ES-I3 (cell line): ENCODE measurements around the gene RNF187.

Source experiments
- H3K36me3 ChIP-seq: 2 replicates; pipeline ENCODE4 v1.6.1; 2013; ENCODE audit warnings: mild to moderate bottlenecking, low read length, control low read depth, moderate library complexity; ENCODE audit not compliant: insufficient read depth
- H3K4me1 ChIP-seq: 2 replicates; pipeline ENCODE4 v1.6.1; 2013; ENCODE audit warnings: mild to moderate bottlenecking, control low read depth, low read length; ENCODE audit not compliant: insufficient read depth
- H3K9ac ChIP-seq: 2 replicates; pipeline ENCODE4 v1.6.1; 2013; ENCODE audit warnings: low read depth, mild to moderate bottlenecking, low read length, moderate library complexity
- H3K9me3 ChIP-seq: 2 replicates; pipeline ENCODE4 v1.6.1; 2013; ENCODE audit warnings: mild to moderate bottlenecking, low read length, moderate library complexity; ENCODE audit not compliant: control insufficient read depth, insufficient read depth

The RNF187 gene

DNA sequence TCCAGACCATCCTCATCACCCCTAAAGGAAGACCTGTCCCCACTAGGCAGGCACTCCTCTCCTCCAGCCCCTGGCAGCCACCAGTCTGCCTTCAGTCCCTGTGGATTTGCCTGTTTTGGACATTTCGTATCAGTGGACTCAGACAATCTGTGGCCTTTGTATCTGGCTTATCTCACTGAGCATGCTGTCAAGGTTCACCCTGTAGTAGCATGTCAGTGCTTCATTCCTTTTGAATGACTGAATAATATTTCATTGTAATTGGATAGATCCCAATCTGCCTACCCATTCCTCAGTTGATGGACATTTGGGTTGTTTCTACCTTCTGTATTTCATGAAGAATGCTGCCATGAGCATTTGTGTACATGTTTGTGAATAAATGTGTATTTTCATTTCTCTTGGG is 32.9 kb upstream of the RNF187 start:
- H3K9me3 ChIP-seq, result no peaks in the 10 kb centered on the region
- H3K9ac ChIP-seq, result no peak overlapping the region
- no peaks in the 10 kb centered on the region for H3K36me3 ChIP-seq
- no peaks in the 10 kb centered on the region for H3K4me1 ChIP-seq

DNA sequence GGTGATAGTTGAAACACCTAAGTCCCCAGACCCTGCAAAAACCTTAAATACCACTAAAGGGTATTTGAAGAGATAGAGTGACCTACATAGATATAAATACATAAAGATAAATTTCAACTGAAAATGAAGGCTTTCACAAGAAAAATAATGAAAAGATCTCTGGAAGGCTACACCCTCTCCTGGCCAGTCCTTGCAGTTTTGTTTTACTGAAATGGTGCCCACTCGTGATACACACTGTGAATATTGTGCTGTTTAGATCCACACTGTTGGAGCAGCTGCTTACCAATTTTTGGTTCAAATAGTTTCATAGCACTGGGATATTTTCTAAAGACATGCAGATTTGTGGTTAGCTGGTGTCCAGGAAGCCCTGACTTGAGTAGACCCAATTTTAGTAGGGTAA is 31.5 kb upstream of the RNF187 start:
- Histone ChIP-seq H3K9me3 (no peaks in the 10 kb centered on the region), H3K4me1 (no peaks in the 10 kb centered on the region), H3K9ac (no peak overlapping the region), H3K36me3 (no peaks in the 10 kb centered on the region)

- Histone ChIP-seq H3K9me3 (no peaks in the 10 kb centered on the region), H3K4me1 (no peaks in the 10 kb centered on the region), H3K9ac (peak overlapping the region; percentile 56), H3K36me3 (no peaks in the 10 kb centered on the region)
Measured at GRCh38 chr1:228456252-228457016, 30.7 kb upstream of the RNF187 start.

DNA sequence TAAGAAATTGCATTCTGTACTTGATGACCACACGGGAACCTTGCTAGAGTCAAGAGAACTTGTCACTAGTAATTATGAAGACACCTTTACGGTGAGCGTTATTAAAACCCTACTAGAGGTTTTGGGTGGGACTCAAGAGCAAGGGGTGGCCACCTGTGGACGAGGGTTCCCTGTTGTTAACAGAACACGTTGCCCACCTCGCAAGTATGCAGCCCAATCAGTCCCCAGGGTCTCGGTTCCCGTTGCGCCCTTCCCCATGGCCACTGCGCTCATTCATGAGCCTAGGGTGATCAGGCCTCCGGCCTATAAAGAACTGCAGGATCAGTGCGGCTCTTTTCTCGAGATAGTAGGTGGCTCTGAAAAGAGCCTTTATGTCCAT is 30.2 kb upstream of the RNF187 start:
- Histone ChIP-seq H3K9ac (peak overlapping the region; percentile 56), H3K36me3 (no peaks in the 10 kb centered on the region), H3K4me1 (no peaks in the 10 kb centered on the region), H3K9me3 (no peaks in the 10 kb centered on the region)

DNA sequence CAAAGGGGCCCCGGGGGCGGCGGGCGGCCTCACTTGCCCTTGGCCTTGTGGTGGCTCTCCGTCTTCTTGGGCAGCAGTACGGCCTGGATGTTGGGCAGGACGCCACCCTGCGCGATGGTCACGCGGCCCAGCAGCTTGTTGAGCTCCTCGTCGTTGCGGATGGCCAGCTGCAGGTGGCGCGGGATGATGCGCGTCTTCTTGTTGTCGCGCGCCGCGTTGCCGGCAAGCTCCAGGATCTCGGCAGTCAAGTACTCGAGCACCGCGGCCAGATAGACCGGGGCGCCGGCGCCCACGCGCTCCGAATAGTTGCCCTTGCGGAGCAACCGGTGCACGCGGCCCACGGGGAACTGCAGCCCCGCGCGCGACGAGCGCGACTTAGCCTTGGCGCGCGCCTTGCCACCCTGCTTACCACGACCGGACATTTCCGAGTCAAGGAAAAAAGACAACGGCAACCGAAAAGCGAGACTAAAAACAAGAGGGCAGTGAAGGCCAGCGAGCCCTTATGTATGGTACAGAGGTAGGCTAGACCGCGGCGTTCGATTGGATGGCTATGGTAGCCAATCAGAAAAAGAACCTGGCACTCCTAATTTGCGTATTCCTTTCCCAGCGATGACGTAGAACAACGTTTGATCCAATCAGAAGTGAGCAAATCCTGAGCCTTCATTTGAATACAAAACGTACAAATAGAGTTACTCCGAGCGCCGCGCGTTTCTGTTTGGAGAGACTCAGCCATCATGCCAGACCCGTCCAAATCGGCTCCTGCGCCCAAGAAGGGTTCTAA is 29.6 kb upstream of the RNF187 start:
- no peaks in the 10 kb centered on the region for H3K9me3 ChIP-seq
- H3K4me1 ChIP-seq, result no peaks in the 10 kb centered on the region
- H3K36me3 ChIP-seq, result no peaks in the 10 kb centered on the region
- H3K9ac ChIP-seq, result peak overlapping the region; percentile 71

- H3K36me3 ChIP-seq, result no peaks in the 10 kb centered on the region
- H3K4me1 ChIP-seq, result no peaks in the 10 kb centered on the region
- H3K9me3 ChIP-seq, result no peaks in the 10 kb centered on the region
- H3K9ac ChIP-seq, result peak overlapping the region; percentile 71; the same call in 1 of the 2 replicates
Measured at GRCh38 chr1:228459091-228459993, 27.8 kb upstream of the RNF187 start.

DNA sequence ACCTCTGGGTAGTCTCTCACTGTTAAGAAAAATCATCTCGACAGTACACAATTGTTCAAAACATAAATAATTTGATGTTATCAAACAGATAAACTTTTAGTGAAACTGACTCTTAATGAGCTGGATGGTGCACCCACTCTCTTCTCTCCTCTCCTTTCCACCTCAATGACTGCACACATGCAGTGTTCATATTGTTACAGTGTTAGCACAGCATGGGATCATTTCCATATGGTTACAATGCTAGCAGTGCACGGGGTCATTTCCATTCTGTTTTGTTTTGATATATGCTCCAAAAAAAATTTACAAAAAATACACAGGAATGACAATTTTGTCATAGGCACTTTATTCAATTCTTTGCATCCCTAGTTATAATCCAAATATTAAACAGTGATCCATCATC is 26.4 kb upstream of the RNF187 start:
- Histone ChIP-seq H3K9ac (no peak overlapping the region), H3K9me3 (no peaks in the 10 kb centered on the region), H3K4me1 (no peaks in the 10 kb centered on the region), H3K36me3 (no peaks in the 10 kb centered on the region)

DNA sequence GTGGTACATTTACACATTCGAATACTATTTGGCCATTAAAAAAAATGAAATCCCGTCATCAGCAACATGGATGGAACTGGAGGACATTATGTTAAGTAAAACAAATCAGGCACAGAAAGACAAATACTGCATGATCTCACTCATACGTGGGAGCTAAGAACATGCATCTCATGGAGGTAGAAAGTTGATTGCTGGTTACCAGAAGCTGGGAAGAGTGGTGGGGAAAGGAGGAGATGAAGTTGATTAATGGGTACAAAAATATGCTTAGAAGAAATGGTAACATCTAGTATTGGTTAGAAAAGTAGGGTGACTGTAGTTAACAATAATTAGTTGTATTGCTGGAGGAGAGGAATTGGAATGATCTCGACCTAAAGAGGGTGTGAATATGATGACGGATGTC is 24.6 kb upstream of the RNF187 start:
- no peaks in the 10 kb centered on the region for H3K9me3 ChIP-seq
- no peaks in the 10 kb centered on the region for H3K4me1 ChIP-seq
- no peak overlapping the region for H3K9ac ChIP-seq
- H3K36me3 ChIP-seq, result no peaks in the 10 kb centered on the region

DNA sequence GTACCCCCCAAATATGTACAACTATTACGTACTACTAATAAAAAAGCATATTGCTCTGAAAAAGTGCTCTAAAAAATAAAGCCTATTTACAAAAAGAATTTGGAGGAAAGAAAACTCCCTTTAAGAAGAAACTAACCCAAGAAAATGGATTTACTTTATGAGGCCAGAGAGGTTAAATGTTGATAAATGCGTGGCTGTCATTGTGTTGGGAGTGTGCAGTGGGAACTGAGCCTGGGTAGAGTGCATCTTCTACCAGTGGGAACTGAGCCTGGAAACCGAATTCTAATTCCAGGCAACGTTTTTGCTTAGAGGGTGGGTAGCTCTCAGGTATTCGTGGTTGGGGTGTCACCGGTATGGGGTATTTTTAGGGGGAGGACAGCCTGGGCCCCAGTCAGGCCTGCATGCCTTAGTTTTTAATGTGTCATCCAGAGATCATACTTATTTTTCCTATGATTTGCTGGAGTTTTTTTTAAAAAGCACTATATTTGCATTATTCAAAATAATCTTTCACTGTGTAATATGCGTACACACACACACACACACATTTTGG is 24.1 kb upstream of the RNF187 start:
- no peaks in the 10 kb centered on the region for H3K4me1 ChIP-seq
- H3K36me3 ChIP-seq, result no peaks in the 10 kb centered on the region
- H3K9ac ChIP-seq, result peak overlapping the region; percentile 67; the same call in 1 of the 2 replicates

GRCh38 chr1:228463559-228464455 is 23.4 kb upstream of the RNF187 start:
- Histone ChIP-seq H3K4me1 (no peaks in the 10 kb centered on the region), H3K9me3 (no peaks in the 10 kb centered on the region), H3K36me3 (no peaks in the 10 kb centered on the region), H3K9ac (peak overlapping the region; percentile 67)

More for the DNA sequence above, 24.1 kb upstream of the RNF187 start:
- H3K9me3 ChIP-seq, result no peaks in the 10 kb centered on the region

DNA sequence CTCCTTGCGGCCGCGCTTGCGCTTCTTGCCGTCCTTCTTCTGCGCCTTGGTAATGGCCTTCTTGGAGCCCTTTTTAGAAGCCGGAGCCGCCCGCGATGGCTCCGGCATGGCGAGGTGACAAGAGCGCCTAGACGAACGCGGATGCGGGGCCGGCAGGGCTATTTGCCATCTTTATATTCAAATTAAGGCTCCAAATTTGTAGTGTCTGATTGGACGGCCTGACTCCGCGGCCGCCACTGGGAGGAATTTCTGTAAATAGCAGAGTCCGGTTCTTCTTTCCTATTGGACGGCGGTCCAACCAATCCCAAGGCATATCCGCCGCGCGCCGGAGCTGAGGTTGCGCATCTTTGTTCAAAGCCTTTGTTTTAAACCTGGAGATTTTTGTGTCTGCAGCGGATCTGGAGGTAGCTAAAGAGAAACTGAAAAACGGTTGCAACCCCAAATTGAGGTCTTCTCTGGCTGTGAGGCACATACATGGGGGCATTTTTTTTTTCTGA is 22.6 kb upstream of the RNF187 start:
- peak overlapping the region; percentile 67; the same call in 1 of the 2 replicates for H3K9ac ChIP-seq
- no peaks in the 10 kb centered on the region for H3K36me3 ChIP-seq
- no peaks in the 10 kb centered on the region for H3K4me1 ChIP-seq
- H3K9me3 ChIP-seq, result no peaks in the 10 kb centered on the region

GRCh38 chr1:228465141-228465540 is 22.0 kb upstream of the RNF187 start:
- no peaks in the 10 kb centered on the region for H3K4me1 ChIP-seq
- H3K9ac ChIP-seq, result peak overlapping the region; percentile 67; the same call in 1 of the 2 replicates
- no peaks in the 10 kb centered on the region for H3K9me3 ChIP-seq

DNA sequence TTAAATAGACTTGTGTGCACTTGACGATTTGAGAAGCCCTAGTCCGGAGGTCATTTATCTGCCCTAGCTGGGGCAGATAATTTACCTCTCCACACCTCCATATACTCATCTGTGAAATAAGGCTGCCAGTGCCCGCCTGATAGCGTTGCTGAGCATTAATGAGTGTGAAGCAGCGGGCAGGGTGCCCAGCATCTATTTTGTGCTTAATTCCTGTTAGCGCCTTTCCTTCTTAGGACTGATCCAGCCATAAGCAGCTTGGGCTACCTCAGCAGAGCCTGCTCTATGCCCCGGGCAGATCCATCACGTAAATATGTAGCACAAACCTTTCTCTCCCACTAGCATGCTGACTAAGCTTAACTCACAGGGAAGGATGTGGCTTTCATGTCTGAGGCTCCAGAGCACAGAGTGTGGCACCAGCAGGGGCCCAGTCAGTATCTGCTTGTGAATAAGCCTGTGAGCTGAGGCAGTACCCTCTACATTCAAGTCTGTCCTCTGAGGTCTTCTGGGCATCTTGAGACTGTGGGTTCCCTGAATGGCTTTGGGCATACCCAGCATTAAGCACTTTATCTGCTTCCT is 21.5 kb upstream of the RNF187 start:
- no peaks in the 10 kb centered on the region for H3K4me1 ChIP-seq
- H3K36me3 ChIP-seq, result no peaks in the 10 kb centered on the region
- H3K9me3 ChIP-seq, result no peaks in the 10 kb centered on the region
- peak overlapping the region; percentile 67; the same call in 1 of the 2 replicates for H3K9ac ChIP-seq

More at GRCh38 chr1:228465141-228465540, 22.0 kb upstream of the RNF187 start:
- no peaks in the 10 kb centered on the region for H3K36me3 ChIP-seq
